Chondrocyte (in vitro differentiated cells): ENCODE results near the gene HSD17B12. TPM values are rescaled to one million over a fixed set of nuclear protein-coding genes. Genes with fewer than 3 reads are reported as not detected.

Source experiments
- DNase-seq: peaks from one replicate; pipeline ENCODE4 v3.0.0; 2021; ENCODE audit warnings: mixed read lengths, low spot score
- H3K27ac Mint-ChIP-seq: one replicate; pipeline ENCODE4 v1.8.0; 2021; ENCODE audit warnings: mild to moderate bottlenecking, moderate library complexity, mixed read lengths; ENCODE audit not compliant: unreplicated experiment
- H3K27me3 Mint-ChIP-seq: 2 replicates; pipeline ENCODE4 v1.8.0; 2021; ENCODE audit warnings: low read depth, mixed read lengths
- H3K36me3 Mint-ChIP-seq: 2 replicates; pipeline ENCODE4 v1.8.0; 2021; ENCODE audit warnings: low read depth, mixed read lengths
- H3K4me1 Mint-ChIP-seq: 2 replicates; pipeline ENCODE4 v1.8.0; 2021; ENCODE audit warnings: low read depth, mild to moderate bottlenecking, mixed read lengths
- H3K4me3 Mint-ChIP-seq: one replicate; pipeline ENCODE4 v1.8.0; 2021; ENCODE audit warnings: mild to moderate bottlenecking, moderate library complexity, mixed read lengths; ENCODE audit not compliant: unreplicated experiment
- H3K9me3 Mint-ChIP-seq: 2 replicates; pipeline ENCODE4 v1.8.0; 2021; ENCODE audit warnings: low read depth, mixed read lengths
- CTCF ChIP-seq: fragments of 200-600 bp; sonication (generic); IDR thresholded peaks from 2 replicates; pipeline ENCODE4 v1.5.0; 2021; ENCODE audit warnings: antibody characterized with exemption, mild to moderate bottlenecking, moderate library complexity
- total RNA-seq: library from RNA; stranded (reverse); gene quantifications from 3 replicates; pipeline ENCODE4 v1.2.1, GENCODE V29; 2021

The HSD17B12 gene
- total RNA-seq, 1 donor from 2014 or later = 89.3 TPM

- DNase-seq = no peak
- H3K9me3 Mint-ChIP-seq = no peaks in the 10 kb centered on the region
- no peak overlapping the region for H3K4me3 Mint-ChIP-seq
- peaks cover 2% of the 10 kb centered on the region for H3K36me3 Mint-ChIP-seq
- peaks cover 9% of the 10 kb centered on the region for H3K4me1 Mint-ChIP-seq
- no peaks in the 10 kb centered on the region for H3K27me3 Mint-ChIP-seq
- peak; percentile 61 for TF ChIP-seq CTCF
- no peak overlapping the region for H3K27ac Mint-ChIP-seq
These were observed 28.2 kb downstream of the HSD17B12 start for GRCh38 chr11:43708776-43709175.

- Mint-ChIP-seq H3K27me3 (no peaks in the 10 kb centered on the region), H3K4me3 (no peak overlapping the region), H3K9me3 (no peaks in the 10 kb centered on the region), H3K27ac (no peak overlapping the region), H3K4me1 (peaks cover 9% of the 10 kb centered on the region), H3K36me3 (peaks cover 2% of the 10 kb centered on the region)
- TF ChIP-seq CTCF = no peak
- no peak for DNase-seq
These were observed 29.2 kb downstream of the HSD17B12 start for GRCh38 chr11:43709689-43710088.

GRCh38 chr11:43712676-43713075 lies 32.1 kb downstream of the HSD17B12 start:
- Mint-ChIP-seq H3K4me3 (no peak overlapping the region), H3K4me1 (peaks cover 13% of the 10 kb centered on the region), H3K27ac (peak overlapping the region; percentile 85), H3K9me3 (no peaks in the 10 kb centered on the region), H3K27me3 (no peaks in the 10 kb centered on the region), H3K36me3 (peaks cover 2% of the 10 kb centered on the region)
- DNase-seq = no peak
- TF ChIP-seq CTCF = no peak

- peaks cover 11% of the 10 kb centered on the region for H3K9me3 Mint-ChIP-seq
These were observed 37.8 kb downstream of the HSD17B12 start for GRCh38 chr11:43718373-43718772.

GRCh38 chr11:43723617-43724016 lies 43.1 kb downstream of the HSD17B12 start:
- Mint-ChIP-seq H3K36me3 (no peaks in the 10 kb centered on the region), H3K4me3 (peak overlapping the region; percentile 39), H3K27ac (peak overlapping the region; percentile 69), H3K27me3 (no peaks in the 10 kb centered on the region), H3K9me3 (peaks cover 5% of the 10 kb centered on the region), H3K4me1 (peaks cover 30% of the 10 kb centered on the region)
- no peak for TF ChIP-seq CTCF
- DNase-seq = no peak

More at GRCh38 chr11:43718373-43718772, 37.8 kb downstream of the HSD17B12 start:
- H3K4me3 Mint-ChIP-seq = no peak overlapping the region
- H3K4me1 Mint-ChIP-seq = peaks cover 11% of the 10 kb centered on the region
- peaks cover 2% of the 10 kb centered on the region for H3K36me3 Mint-ChIP-seq
- no peak for TF ChIP-seq CTCF
- no peaks in the 10 kb centered on the region for H3K27me3 Mint-ChIP-seq
- no peak overlapping the region for H3K27ac Mint-ChIP-seq
- DNase-seq = no peak
